Stimulated activated CD4-positive, alpha-beta T cell treated with anti-CD3 and anti-CD28 coated beads, Interleukin-15, amount 100 ng/mL, for 24 hours (primary cell): Measurements from ENCODE around the gene PHIP.

ENCODE experiments used
- DNase-seq: peaks from one replicate; pipeline ENCODE4 v3.0.0-alpha.2; 2020

PHIP gene

DNA sequence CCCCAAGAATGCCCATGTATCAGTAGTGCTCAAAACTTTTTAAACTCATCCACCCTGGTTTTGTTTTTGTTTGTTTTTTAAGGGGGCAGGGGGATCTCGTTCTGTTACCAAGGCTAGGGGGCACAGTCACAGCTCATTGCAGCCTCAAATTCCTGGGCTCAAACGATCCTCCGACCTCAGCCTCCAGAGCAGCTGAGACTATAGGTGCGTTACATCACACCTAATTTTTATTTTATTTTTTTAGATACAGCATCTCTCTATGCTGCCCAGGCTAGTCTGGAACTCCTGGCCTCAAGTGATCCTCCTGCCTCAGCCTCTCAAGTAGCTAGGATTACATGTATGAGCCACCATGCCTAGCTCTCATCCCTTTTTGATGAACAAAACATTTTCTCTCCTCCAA is 11.2 kb downstream of the PHIP start:
- no peak for DNase-seq

DNA sequence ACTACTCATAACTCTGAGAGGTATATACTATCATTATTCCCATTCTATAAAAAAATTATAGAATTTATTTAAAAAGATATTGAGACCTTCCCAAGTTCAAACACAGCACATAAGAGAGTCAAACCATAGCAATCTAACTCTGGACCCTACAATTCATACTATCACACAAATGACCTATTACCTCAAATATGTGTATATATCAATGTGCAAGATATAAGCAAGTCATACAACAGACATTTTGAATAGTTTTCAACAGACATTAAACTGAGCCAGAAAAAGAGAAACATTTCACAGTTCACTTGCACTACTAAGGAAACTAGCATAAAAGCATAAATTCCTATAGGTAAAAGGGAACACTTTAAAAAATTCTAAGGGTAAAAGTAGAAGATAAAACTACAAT is 11.7 kb downstream of the PHIP start:
- DNase-seq, result no peak

GRCh38 chr6:79065232-79065631 is 12.8 kb downstream of the PHIP start:
- DNase-seq, result no peak

DNA sequence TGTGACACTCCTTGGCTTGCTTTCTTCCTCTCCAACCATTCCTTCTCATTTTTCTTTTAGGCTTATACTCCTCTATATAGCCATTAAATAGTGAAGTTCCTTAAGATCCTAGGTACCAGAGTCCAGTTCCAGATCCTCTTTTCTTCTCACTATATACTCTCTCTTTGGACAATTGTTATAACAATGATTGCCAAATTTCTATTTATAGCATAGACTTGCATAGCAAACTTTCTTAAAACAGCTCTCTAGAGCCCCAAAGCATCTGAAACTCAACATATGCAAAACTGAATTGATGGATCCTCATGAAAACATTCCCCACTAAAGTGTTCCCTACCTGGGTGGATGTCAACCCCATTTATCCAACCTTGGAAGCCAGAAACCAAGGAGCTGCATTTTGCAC is 13.4 kb downstream of the PHIP start:
- no peak for DNase-seq

GRCh38 chr6:79062708-79063107 is 15.3 kb downstream of the PHIP start:
- no peak for DNase-seq

GRCh38 chr6:79057746-79058145 is 20.3 kb downstream of the PHIP start:
- DNase-seq, result no peak

- no peak for DNase-seq
Observed at GRCh38 chr6:79056226-79056625, 21.8 kb downstream of the PHIP start.

DNA sequence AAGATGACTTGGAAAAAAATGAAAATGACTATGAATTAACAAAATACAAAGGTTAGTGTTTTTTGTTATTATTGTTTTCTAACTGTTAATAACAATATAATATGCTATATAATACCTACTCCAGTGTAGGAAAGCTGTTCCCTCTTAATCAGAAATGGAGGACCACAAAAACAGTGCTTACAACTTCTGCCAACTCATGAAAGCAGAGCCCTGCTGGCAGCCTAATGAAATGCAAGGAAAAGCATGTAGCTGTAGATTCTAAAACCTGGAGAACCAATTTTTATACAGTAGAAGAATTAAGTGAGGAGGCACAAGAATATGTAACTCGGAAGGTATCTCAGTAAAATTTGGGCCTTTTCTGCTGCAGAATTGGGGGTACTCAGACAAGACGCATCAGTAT is 29.4 kb downstream of the PHIP start:
- no peak for DNase-seq

- no peak for DNase-seq
Observed at GRCh38 chr6:79047072-79047471, 31.0 kb downstream of the PHIP start.

GRCh38 chr6:79045966-79046365 is 32.1 kb downstream of the PHIP start:
- no peak for DNase-seq

- no peak for DNase-seq
Observed at GRCh38 chr6:79042799-79043126, 35.3 kb downstream of the PHIP start.

GRCh38 chr6:79042088-79042798 is 35.8 kb downstream of the PHIP start:
- no peak for DNase-seq

- DNase-seq, result no peak
Observed at GRCh38 chr6:79040083-79040482, 38.0 kb downstream of the PHIP start.

DNA sequence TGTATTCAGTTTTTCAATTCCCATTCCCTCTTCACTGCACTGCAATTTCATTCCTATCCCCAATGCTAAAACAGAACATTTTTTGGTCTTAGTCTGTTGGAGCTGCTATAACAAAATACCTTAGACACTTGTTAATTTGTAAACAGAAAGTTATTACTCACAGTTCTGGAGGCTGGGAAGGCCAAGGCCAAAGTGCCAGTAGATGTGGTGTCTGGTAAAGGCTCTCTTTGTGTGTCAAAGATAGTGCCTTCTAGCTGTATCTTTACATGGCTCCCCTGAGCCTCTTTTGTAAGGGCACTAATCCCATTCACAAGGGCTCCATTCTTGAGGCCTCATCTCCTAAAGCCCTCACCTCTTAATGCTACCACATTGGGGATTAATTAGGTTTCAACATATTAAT is 40.0 kb downstream of the PHIP start:
- DNase-seq, result no peak

DNA sequence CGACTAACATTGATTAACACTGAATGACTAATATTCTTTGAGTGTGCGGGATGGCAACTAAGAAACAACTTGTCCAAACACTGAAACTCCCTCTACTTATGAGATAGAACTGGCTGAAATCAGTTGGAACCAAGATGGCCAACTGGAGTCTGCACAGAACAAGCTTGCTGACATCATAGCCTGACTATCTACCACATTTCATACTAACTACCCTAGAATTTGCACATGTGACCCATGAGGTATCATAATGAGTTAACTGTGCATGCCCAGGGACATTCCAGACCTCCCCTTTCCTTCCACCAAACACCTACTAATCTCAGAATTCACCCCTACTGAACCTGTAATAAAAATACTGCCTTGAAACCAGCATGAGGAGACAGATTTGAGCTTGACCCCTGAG is 43.2 kb downstream of the PHIP start:
- no peak for DNase-seq

DNA sequence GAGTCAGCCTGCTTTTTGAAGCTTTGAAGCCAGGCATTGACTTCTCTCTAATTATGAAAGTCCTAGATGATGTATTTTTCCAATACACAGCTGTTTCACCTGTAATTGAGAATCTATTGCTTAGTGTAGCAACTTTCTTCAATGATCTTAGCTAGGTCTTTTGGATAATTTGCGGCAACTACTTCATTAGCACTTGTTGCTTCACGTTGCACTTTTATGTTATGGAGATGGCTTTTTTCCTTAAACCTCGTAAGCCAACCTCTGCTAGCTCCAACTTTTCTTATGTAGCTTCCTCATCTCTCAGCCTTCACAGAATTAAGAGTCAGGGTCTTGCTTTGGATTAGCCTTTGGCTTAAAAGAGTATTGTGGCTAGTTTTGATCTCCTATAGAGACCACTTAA is 44.8 kb downstream of the PHIP start:
- no peak for DNase-seq

DNA sequence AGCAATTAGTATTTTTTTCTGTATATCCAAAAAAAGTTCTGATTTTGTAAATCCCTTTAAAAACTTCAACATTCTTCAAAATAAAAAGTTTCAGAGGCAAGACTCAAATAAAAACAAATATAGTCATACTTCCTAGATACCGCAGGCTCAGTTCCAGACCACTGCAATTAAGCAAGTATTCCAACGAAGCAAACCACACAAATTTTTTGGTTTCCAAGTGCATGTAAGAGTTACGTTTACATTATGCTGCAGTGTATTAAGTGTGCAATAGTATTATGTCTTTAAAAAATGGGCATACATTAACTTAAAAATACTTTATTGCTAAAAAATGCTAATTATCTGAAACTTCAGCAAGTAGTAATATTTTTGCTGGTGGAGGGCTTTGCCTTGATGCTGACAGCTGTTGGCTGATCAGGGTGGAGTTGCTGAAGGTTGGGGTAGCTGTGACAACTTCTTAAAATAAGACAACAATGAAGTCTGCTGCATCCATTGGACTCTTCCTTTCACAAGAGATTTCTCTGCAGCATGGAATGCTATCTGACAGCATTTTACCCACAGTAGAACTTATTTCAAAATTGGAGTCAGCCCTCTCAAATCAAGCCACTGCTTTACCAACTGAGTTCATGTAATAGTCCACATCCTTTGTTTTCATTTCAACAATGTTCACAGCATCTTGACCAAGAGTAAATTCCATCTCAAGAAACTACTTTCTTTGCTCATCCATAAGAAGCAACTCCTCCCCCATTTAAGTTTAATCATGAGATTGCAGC is 46.0 kb downstream of the PHIP start:
- DNase-seq, result no peak

DNA sequence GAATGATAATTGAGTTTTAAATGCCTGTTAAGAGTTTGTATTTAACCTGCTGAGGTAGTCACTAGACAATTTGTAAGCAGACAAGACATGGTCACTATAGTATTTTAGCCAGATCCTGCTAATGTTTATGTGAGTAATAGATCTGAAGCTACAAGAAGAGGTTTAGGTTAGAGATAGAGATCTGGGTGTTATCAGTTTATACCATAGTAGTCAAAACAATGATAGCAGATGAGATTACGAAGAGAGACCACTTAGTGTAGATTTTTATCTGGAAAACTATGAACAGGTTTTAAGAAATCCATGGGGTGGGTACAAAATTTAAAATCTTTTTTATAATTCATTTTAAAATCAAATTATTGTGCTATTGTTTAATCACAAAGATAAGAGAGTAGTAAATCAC is 47.5 kb downstream of the PHIP start:
- DNase-seq, result no peak

DNA sequence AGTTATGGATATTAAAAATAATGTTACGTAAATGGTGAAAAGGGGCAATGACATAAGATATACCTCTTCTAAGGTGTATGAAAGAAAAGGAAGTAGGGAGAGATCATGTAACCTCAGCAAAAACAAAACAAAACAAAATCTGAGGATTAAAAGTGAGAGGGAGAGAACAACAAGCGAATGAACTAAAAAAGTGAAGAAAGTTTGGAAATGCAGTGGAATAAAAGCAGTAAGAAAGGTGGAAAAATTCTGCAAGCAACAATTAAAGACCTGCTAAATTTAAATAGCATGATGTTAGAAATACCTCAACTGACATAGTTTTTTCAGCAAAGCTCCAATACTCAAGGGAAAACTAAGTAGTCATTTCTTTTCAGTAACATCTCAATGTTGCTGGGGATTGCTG is 48.0 kb downstream of the PHIP start:
- no peak for DNase-seq

DNA sequence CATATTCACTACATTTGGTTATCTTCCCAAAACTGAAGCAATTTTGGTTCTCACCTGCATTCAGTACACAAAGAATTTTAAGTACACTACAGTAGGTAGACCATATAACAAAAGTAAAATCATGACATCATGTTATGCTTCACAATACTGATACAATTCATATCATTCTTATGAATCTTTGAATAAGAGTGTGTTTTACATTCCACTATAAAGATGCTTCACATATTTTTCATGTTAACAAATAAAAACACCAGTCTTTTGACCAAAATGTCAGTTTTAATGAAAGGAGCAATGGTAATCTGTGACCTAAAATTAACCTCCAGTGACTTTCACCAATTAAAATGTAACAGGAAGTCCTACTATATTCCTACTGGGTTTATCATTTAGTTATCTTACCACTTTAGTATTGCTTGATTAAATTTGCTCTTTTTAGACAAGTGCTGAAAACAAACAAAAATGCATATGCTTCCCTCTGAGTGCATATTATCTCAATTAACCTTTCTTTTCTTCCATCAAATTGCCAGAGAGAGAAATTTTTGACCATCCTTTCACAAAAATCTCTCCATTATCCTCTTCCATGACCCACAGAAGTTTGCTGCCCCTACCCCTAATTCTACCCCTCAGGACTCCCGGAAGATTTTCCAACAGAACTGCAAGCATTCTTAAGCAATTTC is 49.3 kb downstream of the PHIP start:
- no peak for DNase-seq

GRCh38 chr6:79011940-79012339 is 66.1 kb downstream of the PHIP start:
- DNase-seq, result no peak

- DNase-seq, result no peak
Observed at GRCh38 chr6:79010422-79010821, 67.6 kb downstream of the PHIP start.

- no peak for DNase-seq
Observed at GRCh38 chr6:79009819-79010218, 68.2 kb downstream of the PHIP start.

- DNase-seq, result no peak
Observed at GRCh38 chr6:79005497-79005896, 72.6 kb downstream of the PHIP start.
